ENCODE data around the gene EHD1. TPM values are rescaled to one million over a fixed set of nuclear protein-coding genes. Genes with fewer than 3 reads are reported as not detected.

The EHD1 gene
- total and polyA plus RNA-seq, 2 of the 4 experiments (the other 2 are of a cell fraction) = 107 to 209 TPM

- H3K9ac ChIP-seq (ENCODE audit: low read depth, low read length) = no peak overlapping the region
- peaks cover 12% of the 10 kb centered on the region for H3K4me1 ChIP-seq (ENCODE audit: control insufficient read depth, insufficient read depth, low read length)
- H4K8ac ChIP-seq (ENCODE audit: low read depth in 2 of 2, low read length in 2 of 2) = no peak overlapping the region
- H3K27ac ChIP-seq (ENCODE audit: insufficient read depth, low read length) = no peak overlapping the region
- H2AFZ ChIP-seq (replicated peaks; ENCODE audit: low read length, poor library complexity) = no peak overlapping the region
- dilution Hi-C loops (cut with HindIII; ENCODE audit: low sequenced_read_pairs, unreplicated experiment) = no loop called here
- no peak overlapping the region for H2BK15ac ChIP-seq (ENCODE audit: low read depth, low read length)
- H3K9me1 ChIP-seq (ENCODE audit: insufficient read depth, low read length) = peaks cover 12% of the 10 kb centered on the region
- no peak overlapping the region for H3K14ac ChIP-seq (replicated peaks; ENCODE audit: low read depth, low read length)
- peaks cover 3% of the 10 kb centered on the region; the same call in 1 of the 2 replicates for H4K20me1 ChIP-seq (ENCODE audit: insufficient read depth, low read length)
- DNase-seq = no peak
- 100% methylated on average over 2 of the region's 8 CpGs; no CpG with 5 or more reads in 1 of the 2 experiments for WGBS, 2 experiments (ENCODE audit: extremely low coverage in 2 of 2, insufficient read length in 1 of 2)
- POLR2A ChIA-PET (ENCODE audit: unreplicated experiment) = no interaction called here
- H2AK5ac ChIP-seq (ENCODE audit: low read depth, low read length) = no peak overlapping the region
- ATAC-seq (ENCODE audit: low read depth) = no peak
- no peaks in the 10 kb centered on the region for H3K36me3 ChIP-seq (ENCODE audit: control insufficient read depth, insufficient read depth, low read length)
- CTCF ChIA-PET = no interaction called here
- H3K4ac ChIP-seq (ENCODE audit: low read depth, low read length) = no peak overlapping the region
- H3K18ac ChIP-seq (ENCODE audit: low read depth, low read length) = no peak overlapping the region
- no peak overlapping the region for H2AK9ac ChIP-seq (replicated peaks; ENCODE audit: low read depth, low read length, poor library complexity)
- H3K4me3 ChIP-seq (ENCODE audit: insufficient read depth, low read depth, low read length) = no peak overlapping the region
- H3K27me3 ChIP-seq (ENCODE audit: control insufficient read depth, insufficient read depth, low read length) = no peaks in the 10 kb centered on the region
- H3K9me3 ChIP-seq (ENCODE audit: control insufficient read depth, insufficient read depth, low read length) = no peaks in the 10 kb centered on the region
- no peak overlapping the region for H2BK120ac ChIP-seq (ENCODE audit: low read depth, low read length)
- BruUV-seq (replicated peaks) = no TSS peak
- no peak overlapping the region for H2BK5ac ChIP-seq (ENCODE audit: low read depth, low read length, poor library complexity, severe bottlenecking)
- intact Hi-C loops (cut with micrococcal nuclease) = no loop called here
- H3K23ac ChIP-seq (ENCODE audit: low read depth, low read length) = no peak overlapping the region
- no peak overlapping the region for H3K4me2 ChIP-seq (ENCODE audit: low read depth, low read length)
- H4K91ac ChIP-seq (ENCODE audit: insufficient read depth, low read depth, low read length) = no peak overlapping the region
- H3K79me1 ChIP-seq (ENCODE audit: low read depth in 1 of 2, low read length in 2 of 2) = peaks cover 6 to 12% of the 10 kb centered on the region in 2 experiments; a peak in 3 of 4 replicates
- no peak overlapping the region for H3K56ac ChIP-seq (ENCODE audit: extremely low read depth, insufficient read depth, low read length)
- no peak overlapping the region for H2BK20ac ChIP-seq (ENCODE audit: low read depth, low read length)
- no peak overlapping the region for H4K5ac ChIP-seq (ENCODE audit: low read depth, low read length)
- in situ Hi-C loops (cut with MboI; ENCODE audit: low sequenced_read_pairs) = no loop called here
- TF ChIP-seq MAZ (IDR thresholded peaks at IDR 0.05; ENCODE audit: borderline replicate concordance, low read depth, low read length) = no peak
- TF ChIP-seq RFX5 (IDR thresholded peaks at IDR 0.05; ENCODE audit: low read depth, low read length) = no peak
- TF ChIP-seq NFE2L2 (IDR thresholded peaks at IDR 0.05; ENCODE audit: low read depth, low read length) = no peak
- TF ChIP-seq MXI1 (IDR thresholded peaks at IDR 0.05; ENCODE audit: borderline replicate concordance, low read depth, low read length) = no peak
- TF ChIP-seq MAFK (IDR thresholded peaks at IDR 0.05; ENCODE audit: low read depth, low read length) = no peak
- TF ChIP-seq POLR2A (IDR thresholded peaks at IDR 0.05; ENCODE audit: low read depth, low read length) = no peak
Observed at GRCh38 chr11:64884019-64884418, 5.6 kb upstream of the EHD1 start.

All from IMR-90 (cell line).